OCI-LY3 (cell line): ENCODE data around the gene GABRB2.
"Not testable (repeated sequence)": the region's sequence is repeated elsewhere in the genome, so short reads cannot be mapped to it uniquely, and the experiment has no call there.

Experiments used
- H2AFZ ChIP-seq: fragments of 200-600, 300-600 bp; shearing (Covaris generic); 2 replicates; pipeline ENCODE4 v1.6.0; 2014; ENCODE audit warnings: antibody characterized with exemption, low read depth, low read length
- H3K27ac ChIP-seq: fragments of 200-600, 300-600 bp; sonication (generic); 2 replicates; pipeline ENCODE4 v1.5.1; 2014; ENCODE audit warnings: mild to moderate bottlenecking, low read length, moderate library complexity, mixed read lengths
- H3K27me3 ChIP-seq: fragments of 200-600, 300-600 bp; sonication (generic); 2 replicates; pipeline ENCODE4 v1.6.1; 2014; ENCODE audit warnings: low read depth, low read length, mixed read lengths
- H3K36me3 ChIP-seq: fragments of 200-600, 300-600 bp; sonication (generic); replicated peaks from 2 replicates; pipeline ENCODE3; 2014; ENCODE audit warnings: low read depth, low read length, mixed read lengths
- H3K4me1 ChIP-seq: fragments of 300-600, 200-600 bp; sonication (generic); 2 replicates; pipeline ENCODE4 v1.6.1; 2014; ENCODE audit warnings: low read length, mixed read lengths
- H3K4me2 ChIP-seq: fragments of 200-600, 300-600 bp; sonication (generic); 2 replicates; pipeline ENCODE4 v1.6.1; 2014; ENCODE audit warnings: low read length, mixed read lengths
- H3K4me3 ChIP-seq: fragments of 300-600, 200-600 bp; sonication (generic); 2 replicates; pipeline ENCODE4 v1.5.1; 2014; ENCODE audit warnings: antibody characterized with exemption, mild to moderate bottlenecking, low read length, moderate library complexity
- H3K79me2 ChIP-seq: fragments of 300-600, 200-600 bp; shearing (Covaris generic); 2 replicates; pipeline ENCODE4 v1.6.1; 2014; ENCODE audit warnings: mild to moderate bottlenecking, low read length, mixed read lengths
- H3K9ac ChIP-seq: fragments of 300-600, 200-600 bp; shearing (Covaris generic); 2 replicates; pipeline ENCODE4 v1.6.0; 2014; ENCODE audit warnings: mild to moderate bottlenecking, low read length, moderate library complexity
- H3K9me3 ChIP-seq: fragments of 200-600, 300-600 bp; shearing (Covaris generic); 2 replicates; pipeline ENCODE4 v1.6.1; 2014; ENCODE audit warnings: low read length, mixed read lengths; ENCODE audit not compliant: insufficient read depth
- H4K20me1 ChIP-seq: fragments of 200-600, 300-600 bp; sonication (generic); 2 replicates; pipeline ENCODE4 v1.6.1; 2016; ENCODE audit warnings: low read length, mixed read lengths; ENCODE audit not compliant: insufficient read depth
- CTCF ChIP-seq: fragments of 200-600, 300-600 bp; sonication (generic); IDR thresholded peaks from 2 replicates; pipeline ENCODE4 v1.5.1; 2014; ENCODE audit warnings: antibody characterized with exemption, low read length, low read depth
- EZH2phosphoT487 ChIP-seq: fragments of 200-600 bp; shearing (Covaris generic); IDR thresholded peaks from 2 replicates; pipeline ENCODE4 v1.6.1; 2018; ENCODE audit warnings: antibody characterized with exemption, mixed run types, low read depth

Gene GABRB2

GRCh38 chr5:161305601-161306000, 240.9 kb downstream of the GABRB2 start:
- Histone ChIP-seq H3K4me3 (no peak overlapping the region), H2AFZ (no peak overlapping the region), H3K9ac (no peak overlapping the region), H3K27ac (no peak overlapping the region), H3K36me3 (no peaks in the 10 kb centered on the region), H3K79me2 (no peaks in the 10 kb centered on the region), H4K20me1 (no peaks in the 10 kb centered on the region), H3K4me1 (no peaks in the 10 kb centered on the region; the same call in 1 of the 2 replicates), H3K4me2 (no peak overlapping the region), H3K27me3 (no peaks in the 10 kb centered on the region), H3K9me3 (no peaks in the 10 kb centered on the region)
- TF ChIP-seq EZH2phosphoT487 (no peak), CTCF (no peak)

- TF ChIP-seq CTCF (no peak), EZH2phosphoT487 (no peak)
- no peaks in the 10 kb centered on the region for H4K20me1 ChIP-seq
- no peaks in the 10 kb centered on the region for H3K36me3 ChIP-seq
- no peaks in the 10 kb centered on the region for H3K27me3 ChIP-seq
- H3K27ac ChIP-seq: no peak overlapping the region
- no peak overlapping the region for H3K4me3 ChIP-seq
- no peak overlapping the region for H2AFZ ChIP-seq
- no peaks in the 10 kb centered on the region for H3K79me2 ChIP-seq
- no peak overlapping the region for H3K9ac ChIP-seq
- peaks cover 9% of the 10 kb centered on the region for H3K4me1 ChIP-seq
- H3K4me2 ChIP-seq: no peak overlapping the region
- no peaks in the 10 kb centered on the region for H3K9me3 ChIP-seq
Measured at GRCh38 chr5:161302559-161302958, 244.0 kb downstream of the GABRB2 start.

GRCh38 chr5:161301586-161301985, 244.9 kb downstream of the GABRB2 start:
- H3K9ac ChIP-seq: no peak overlapping the region
- no peaks in the 10 kb centered on the region for H3K36me3 ChIP-seq
- H3K27me3 ChIP-seq: no peaks in the 10 kb centered on the region
- H3K79me2 ChIP-seq: no peaks in the 10 kb centered on the region
- TF ChIP-seq CTCF (no peak), EZH2phosphoT487 (no peak)
- no peak overlapping the region for H3K4me2 ChIP-seq
- no peak overlapping the region for H2AFZ ChIP-seq
- no peaks in the 10 kb centered on the region for H4K20me1 ChIP-seq
- H3K4me3 ChIP-seq: no peak overlapping the region
- H3K9me3 ChIP-seq: no peaks in the 10 kb centered on the region
- H3K4me1 ChIP-seq: peaks cover 9% of the 10 kb centered on the region
- H3K27ac ChIP-seq: no peak overlapping the region

- no peak overlapping the region for H3K4me2 ChIP-seq
- TF ChIP-seq EZH2phosphoT487 (no peak), CTCF (no peak)
- H3K79me2 ChIP-seq: no peaks in the 10 kb centered on the region
- H2AFZ ChIP-seq: no peak overlapping the region
- no peaks in the 10 kb centered on the region for H3K27me3 ChIP-seq
- no peak overlapping the region for H3K9ac ChIP-seq
- H3K27ac ChIP-seq: no peak overlapping the region
- no peaks in the 10 kb centered on the region for H4K20me1 ChIP-seq
- no peaks in the 10 kb centered on the region for H3K9me3 ChIP-seq
- H3K4me3 ChIP-seq: no peak overlapping the region
- H3K4me1 ChIP-seq: peaks cover 9% of the 10 kb centered on the region
- no peaks in the 10 kb centered on the region for H3K36me3 ChIP-seq
Measured at GRCh38 chr5:161299053-161299452, 247.5 kb downstream of the GABRB2 start.

- not testable (repeated sequence) for H3K27ac ChIP-seq, H2AFZ ChIP-seq, H3K4me3 ChIP-seq, H4K20me1 ChIP-seq, H3K4me1 ChIP-seq, H3K9me3 ChIP-seq, H3K27me3 ChIP-seq, H3K4me2 ChIP-seq, H3K79me2 ChIP-seq, H3K36me3 ChIP-seq, H3K9ac ChIP-seq
Measured at GRCh38 chr5:161297388-161297787, 249.1 kb downstream of the GABRB2 start.
